Measurements from ENCODE around the gene CRB1.
"Not testable (repeated sequence)": the region's sequence is repeated elsewhere in the genome, so short reads cannot be mapped to it uniquely, and the experiment has no call there.

Gene CRB1

GRCh38 chr1:197394831-197395608 is 127.0 kb downstream of the CRB1 start:
- no peak overlapping the region for H3K9ac ChIP-seq (ENCODE audit: low read length)
- H3K27me3 ChIP-seq (ENCODE audit: control insufficient read depth, insufficient read depth, low read length): no peaks in the 10 kb centered on the region
- no peak overlapping the region for H3K27ac ChIP-seq (ENCODE audit: low read depth, low read length)
- H3K36me3 ChIP-seq (ENCODE audit: control insufficient read depth, insufficient read depth, low read length): no peaks in the 10 kb centered on the region
- no peaks in the 10 kb centered on the region for H3K4me1 ChIP-seq (ENCODE audit: control insufficient read depth, insufficient read depth, low read length)
- H3K4me3 ChIP-seq (ENCODE audit: low read length): no peak overlapping the region

- Histone ChIP-seq H3K4me3 (ENCODE audit: low read length) (no peak overlapping the region), H3K9ac (ENCODE audit: low read length) (no peak overlapping the region), H3K4me1 (ENCODE audit: control insufficient read depth, insufficient read depth, low read length) (no peaks in the 10 kb centered on the region), H3K27me3 (ENCODE audit: control insufficient read depth, insufficient read depth, low read length) (no peaks in the 10 kb centered on the region), H3K27ac (ENCODE audit: low read depth, low read length) (no peak overlapping the region), H3K36me3 (ENCODE audit: control insufficient read depth, insufficient read depth, low read length) (no peaks in the 10 kb centered on the region)
These were observed 129.8 kb downstream of the CRB1 start for GRCh38 chr1:197397895-197398294.

- no peaks in the 10 kb centered on the region for H3K36me3 ChIP-seq (ENCODE audit: control insufficient read depth, insufficient read depth, low read length)
- H3K27me3 ChIP-seq (ENCODE audit: control insufficient read depth, insufficient read depth, low read length): no peaks in the 10 kb centered on the region
- H3K9ac ChIP-seq (ENCODE audit: low read length): no peak overlapping the region
- H3K4me3 ChIP-seq (ENCODE audit: low read length): no peak overlapping the region
- H3K4me1 ChIP-seq (ENCODE audit: control insufficient read depth, insufficient read depth, low read length): no peaks in the 10 kb centered on the region
- no peak overlapping the region for H3K27ac ChIP-seq (ENCODE audit: low read depth, low read length)
These were observed 131.9 kb downstream of the CRB1 start for GRCh38 chr1:197399755-197400521.

GRCh38 chr1:197400522-197400902 is 132.5 kb downstream of the CRB1 start:
- H3K36me3 ChIP-seq (ENCODE audit: control insufficient read depth, insufficient read depth, low read length): no peaks in the 10 kb centered on the region
- H3K4me3 ChIP-seq (ENCODE audit: low read length): no peak overlapping the region
- no peak overlapping the region for H3K9ac ChIP-seq (ENCODE audit: low read length)
- no peaks in the 10 kb centered on the region for H3K4me1 ChIP-seq (ENCODE audit: control insufficient read depth, insufficient read depth, low read length)
- H3K27ac ChIP-seq (ENCODE audit: low read depth, low read length): no peak overlapping the region
- no peaks in the 10 kb centered on the region for H3K27me3 ChIP-seq (ENCODE audit: control insufficient read depth, insufficient read depth, low read length)

GRCh38 chr1:197402189-197402588 is 134.1 kb downstream of the CRB1 start:
- Histone ChIP-seq H3K27me3 (ENCODE audit: control insufficient read depth, insufficient read depth, low read length) (no peaks in the 10 kb centered on the region), H3K36me3 (ENCODE audit: control insufficient read depth, insufficient read depth, low read length) (no peaks in the 10 kb centered on the region), H3K4me1 (ENCODE audit: control insufficient read depth, insufficient read depth, low read length) (no peaks in the 10 kb centered on the region), H3K9ac (ENCODE audit: low read length) (no peak overlapping the region), H3K27ac (ENCODE audit: low read depth, low read length) (no peak overlapping the region), H3K4me3 (ENCODE audit: low read length) (no peak overlapping the region)

- not testable (repeated sequence) for H3K4me1 ChIP-seq (ENCODE audit: control insufficient read depth, insufficient read depth, low read length); H3K27me3 ChIP-seq (ENCODE audit: control insufficient read depth, insufficient read depth, low read length); H3K27ac ChIP-seq (ENCODE audit: low read depth, low read length); H3K4me3 ChIP-seq (ENCODE audit: low read length); H3K36me3 ChIP-seq (ENCODE audit: control insufficient read depth, insufficient read depth, low read length); H3K9ac ChIP-seq (ENCODE audit: low read length)
These were observed 136.7 kb downstream of the CRB1 start for GRCh38 chr1:197404774-197405173.

- not testable (repeated sequence) for H3K27ac ChIP-seq (ENCODE audit: low read depth, low read length); H3K4me3 ChIP-seq (ENCODE audit: low read length); H3K9ac ChIP-seq (ENCODE audit: low read length); H3K36me3 ChIP-seq (ENCODE audit: control insufficient read depth, insufficient read depth, low read length); H3K4me1 ChIP-seq (ENCODE audit: control insufficient read depth, insufficient read depth, low read length); H3K27me3 ChIP-seq (ENCODE audit: control insufficient read depth, insufficient read depth, low read length)
These were observed 137.6 kb downstream of the CRB1 start for GRCh38 chr1:197405614-197406013.

GRCh38 chr1:197413564-197413963 is 145.5 kb downstream of the CRB1 start:
- Histone ChIP-seq H3K9ac (ENCODE audit: low read length) (no peak overlapping the region), H3K4me3 (ENCODE audit: low read length) (no peak overlapping the region), H3K27ac (ENCODE audit: low read depth, low read length) (no peak overlapping the region), H3K36me3 (ENCODE audit: control insufficient read depth, insufficient read depth, low read length) (no peaks in the 10 kb centered on the region), H3K27me3 (ENCODE audit: control insufficient read depth, insufficient read depth, low read length) (no peaks in the 10 kb centered on the region), H3K4me1 (ENCODE audit: control insufficient read depth, insufficient read depth, low read length) (no peaks in the 10 kb centered on the region)

- Histone ChIP-seq H3K4me1 (ENCODE audit: control insufficient read depth, insufficient read depth, low read length) (no peaks in the 10 kb centered on the region), H3K4me3 (ENCODE audit: low read length) (no peak overlapping the region), H3K36me3 (ENCODE audit: control insufficient read depth, insufficient read depth, low read length) (no peaks in the 10 kb centered on the region), H3K27ac (ENCODE audit: low read depth, low read length) (no peak overlapping the region), H3K9ac (ENCODE audit: low read length) (no peak overlapping the region), H3K27me3 (ENCODE audit: control insufficient read depth, insufficient read depth, low read length) (no peaks in the 10 kb centered on the region)
These were observed 147.2 kb downstream of the CRB1 start for GRCh38 chr1:197415221-197415620.

GRCh38 chr1:197418693-197419092 is 150.6 kb downstream of the CRB1 start:
- no peak overlapping the region for H3K9ac ChIP-seq (ENCODE audit: low read length)
- H3K36me3 ChIP-seq (ENCODE audit: control insufficient read depth, insufficient read depth, low read length): no peaks in the 10 kb centered on the region
- H3K4me3 ChIP-seq (ENCODE audit: low read length): no peak overlapping the region
- no peak overlapping the region for H3K27ac ChIP-seq (ENCODE audit: low read depth, low read length)
- no peaks in the 10 kb centered on the region for H3K4me1 ChIP-seq (ENCODE audit: control insufficient read depth, insufficient read depth, low read length)
- H3K27me3 ChIP-seq (ENCODE audit: control insufficient read depth, insufficient read depth, low read length): no peaks in the 10 kb centered on the region

GRCh38 chr1:197422993-197423392 is 154.9 kb downstream of the CRB1 start:
- Histone ChIP-seq H3K4me1 (ENCODE audit: control insufficient read depth, insufficient read depth, low read length) (no peaks in the 10 kb centered on the region), H3K9ac (ENCODE audit: low read length) (no peak overlapping the region), H3K4me3 (ENCODE audit: low read length) (no peak overlapping the region), H3K27ac (ENCODE audit: low read depth, low read length) (no peak overlapping the region), H3K27me3 (ENCODE audit: control insufficient read depth, insufficient read depth, low read length) (no peaks in the 10 kb centered on the region), H3K36me3 (ENCODE audit: control insufficient read depth, insufficient read depth, low read length) (no peaks in the 10 kb centered on the region)

- H3K27ac ChIP-seq (ENCODE audit: low read depth, low read length): no peak overlapping the region
- H3K4me3 ChIP-seq (ENCODE audit: low read length): no peak overlapping the region
- H3K36me3 ChIP-seq (ENCODE audit: control insufficient read depth, insufficient read depth, low read length): no peaks in the 10 kb centered on the region
- H3K27me3 ChIP-seq (ENCODE audit: control insufficient read depth, insufficient read depth, low read length): no peaks in the 10 kb centered on the region
- H3K4me1 ChIP-seq (ENCODE audit: control insufficient read depth, insufficient read depth, low read length): no peaks in the 10 kb centered on the region
- H3K9ac ChIP-seq (ENCODE audit: low read length): no peak overlapping the region
These were observed 156.3 kb downstream of the CRB1 start for GRCh38 chr1:197424380-197424779.

GRCh38 chr1:197429372-197429771 is 161.3 kb downstream of the CRB1 start:
- Histone ChIP-seq H3K36me3 (ENCODE audit: control insufficient read depth, insufficient read depth, low read length) (no peaks in the 10 kb centered on the region), H3K9ac (ENCODE audit: low read length) (no peak overlapping the region), H3K27ac (ENCODE audit: low read depth, low read length) (no peak overlapping the region), H3K4me1 (ENCODE audit: control insufficient read depth, insufficient read depth, low read length) (no peaks in the 10 kb centered on the region), H3K27me3 (ENCODE audit: control insufficient read depth, insufficient read depth, low read length) (no peaks in the 10 kb centered on the region), H3K4me3 (ENCODE audit: low read length) (no peak overlapping the region)
